Stimulated activated naive CD4-positive, alpha-beta T cell treated with Interleukin-2 at 50 U/mL for 16 hours (primary cell): ENCODE measurements around the gene TFDP2.
"Not testable (repeated sequence)": the region's sequence is repeated elsewhere in the genome, so short reads cannot be mapped to it uniquely, and the experiment has no call there.

Experiments
- DNase-seq: peaks from one replicate; lab custom pipeline; 2025; lab: John Stamatoyannopoulos, UW

Gene TFDP2

GRCh38 chr3:142127941-142128658 lies 21.2 kb downstream of the TFDP2 start:
- no peak for DNase-seq

- DNase-seq, result no peak
Observed at GRCh38 chr3:142124243-142124642, 25.1 kb downstream of the TFDP2 start.

GRCh38 chr3:142120707-142121106 lies 28.6 kb downstream of the TFDP2 start:
- no peak for DNase-seq

GRCh38 chr3:142118911-142119310 lies 30.4 kb downstream of the TFDP2 start:
- DNase-seq, result no peak

- no peak for DNase-seq
Observed at GRCh38 chr3:142117056-142117851, 32.1 kb downstream of the TFDP2 start.

GRCh38 chr3:142115867-142116668 lies 33.3 kb downstream of the TFDP2 start:
- no peak for DNase-seq

- no peak for DNase-seq
Observed at GRCh38 chr3:142112601-142113000, 36.7 kb downstream of the TFDP2 start.

- DNase-seq, result no peak
Observed at GRCh38 chr3:142106548-142106947, 42.8 kb downstream of the TFDP2 start.

- DNase-seq, result no peak
Observed at GRCh38 chr3:142105991-142106390, 43.4 kb downstream of the TFDP2 start.

- DNase-seq, result no peak
Observed at GRCh38 chr3:142104763-142105162, 44.6 kb downstream of the TFDP2 start.

- DNase-seq, result no peak
Observed at GRCh38 chr3:142098964-142099363, 50.4 kb downstream of the TFDP2 start.

GRCh38 chr3:142097099-142097843 lies 52.1 kb downstream of the TFDP2 start:
- no peak for DNase-seq

GRCh38 chr3:142095841-142096240 lies 53.5 kb downstream of the TFDP2 start:
- DNase-seq, result no peak

GRCh38 chr3:142088925-142089324 lies 60.4 kb downstream of the TFDP2 start:
- DNase-seq, result not testable (repeated sequence)

- DNase-seq, result no peak
Observed at GRCh38 chr3:142088522-142088921, 60.8 kb downstream of the TFDP2 start.

- DNase-seq, result no peak
Observed at GRCh38 chr3:142087676-142088075, 61.7 kb downstream of the TFDP2 start.

GRCh38 chr3:142086581-142087090 lies 62.7 kb downstream of the TFDP2 start:
- no peak for DNase-seq

- DNase-seq, result no peak
Observed at GRCh38 chr3:142081178-142081577, 68.2 kb downstream of the TFDP2 start.

- no peak for DNase-seq
Observed at GRCh38 chr3:142077859-142078500, 71.4 kb downstream of the TFDP2 start.

GRCh38 chr3:142077155-142077858 lies 72.0 kb downstream of the TFDP2 start:
- DNase-seq, result no peak
